ENCODE results near the gene ABCD1.

ABCD1 gene

GRCh38 chrX:153775293-153776119 is 50.9 kb downstream of the ABCD1 start:
- DNase-seq: no peak

- no peak for DNase-seq
These were observed 51.5 kb downstream of the ABCD1 start for GRCh38 chrX:153776120-153776599.

GRCh38 chrX:153776611-153777045 is 52.0 kb downstream of the ABCD1 start:
- DNase-seq: no peak

GRCh38 chrX:153777261-153778090 is 52.8 kb downstream of the ABCD1 start:
- no peak for DNase-seq

- no peak for DNase-seq
These were observed 53.5 kb downstream of the ABCD1 start for GRCh38 chrX:153778181-153778580.

GRCh38 chrX:153778684-153779101 is 54.0 kb downstream of the ABCD1 start:
- no peak for DNase-seq

GRCh38 chrX:153779891-153780677 is 55.4 kb downstream of the ABCD1 start:
- no peak for DNase-seq

GRCh38 chrX:153780678-153781427 is 56.2 kb downstream of the ABCD1 start, which contains the start of gene SRPK3:
TSS of gene SRPK3 (plus strand) at chrX:153781041. CDS start at chrX:153781087, 46 bp downstream.
- no peak for DNase-seq

- no peak for DNase-seq
These were observed 56.9 kb downstream of the ABCD1 start for GRCh38 chrX:153781428-153782047.

- DNase-seq: no peak
These were observed 57.7 kb downstream of the ABCD1 start for GRCh38 chrX:153782313-153782712.

GRCh38 chrX:153782871-153783270 is 58.2 kb downstream of the ABCD1 start:
- no peak for DNase-seq

- DNase-seq: no peak
These were observed 58.8 kb downstream of the ABCD1 start for GRCh38 chrX:153783378-153784013.

- no peak for DNase-seq
These were observed 59.8 kb downstream of the ABCD1 start for GRCh38 chrX:153784325-153784967.

- no peak for DNase-seq
These were observed 62.0 kb downstream of the ABCD1 start for GRCh38 chrX:153786669-153787068.

- DNase-seq: no peak
These were observed 65.0 kb downstream of the ABCD1 start for GRCh38 chrX:153789654-153790053.

GRCh38 chrX:153791104-153791852 is 66.6 kb downstream of the ABCD1 start:
- DNase-seq: no peak

GRCh38 chrX:153792368-153792767 is 67.7 kb downstream of the ABCD1 start:
- no peak for DNase-seq

GRCh38 chrX:153793291-153793690 is 68.6 kb downstream of the ABCD1 start:
- no peak for DNase-seq

Data from T-helper 2 cell (primary cell).